ENCODE data around the gene AKAP3.

Gene AKAP3

DNA sequence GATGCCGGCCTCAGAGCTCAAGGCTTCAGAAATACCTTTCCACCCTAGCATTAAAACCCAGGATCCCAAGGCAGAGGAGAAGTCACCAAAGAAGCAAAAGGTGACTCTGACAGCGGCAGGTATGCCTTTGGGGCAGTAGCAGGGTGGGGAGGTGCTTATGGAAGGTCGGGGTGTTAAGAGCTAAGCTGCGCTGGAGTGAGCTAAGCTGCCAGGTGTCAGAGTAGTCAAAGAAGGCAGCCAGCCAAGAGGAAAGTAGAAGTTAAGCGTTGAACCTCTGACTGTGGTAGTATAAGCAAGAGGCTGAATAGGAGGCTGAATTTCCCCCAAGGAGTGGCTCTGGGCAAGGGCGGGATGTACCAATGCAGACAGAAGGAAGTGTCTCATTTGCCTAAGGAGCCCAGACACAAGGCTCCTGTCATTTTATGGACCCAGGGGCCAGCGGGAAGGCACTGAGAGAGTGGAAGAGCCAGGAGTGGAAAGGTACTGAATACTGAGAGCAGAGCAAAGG, 57.6 kb downstream of the AKAP3 start:
- no peak for DNase-seq

DNA sequence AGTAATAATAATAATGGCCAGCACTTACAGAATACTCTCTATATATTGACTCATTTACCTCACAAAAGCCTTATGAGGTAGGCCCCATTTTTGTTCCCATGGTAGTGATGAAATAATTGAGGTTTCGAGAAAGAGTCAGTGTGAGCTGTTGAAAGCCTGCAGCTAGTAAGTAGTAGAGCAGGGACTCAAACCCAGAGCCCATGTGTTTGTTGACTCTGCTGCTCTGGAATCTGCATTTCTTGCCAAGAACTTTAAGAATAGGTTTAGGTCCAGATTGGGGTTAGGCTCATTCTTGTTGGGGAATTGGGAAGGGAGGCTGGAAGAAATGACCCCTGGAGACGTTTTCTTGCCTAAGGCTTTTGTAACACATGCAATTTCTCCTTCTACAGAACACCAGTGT, 58.9 kb downstream of the AKAP3 start:
- DNase-seq, result peak; percentile 54

DNA sequence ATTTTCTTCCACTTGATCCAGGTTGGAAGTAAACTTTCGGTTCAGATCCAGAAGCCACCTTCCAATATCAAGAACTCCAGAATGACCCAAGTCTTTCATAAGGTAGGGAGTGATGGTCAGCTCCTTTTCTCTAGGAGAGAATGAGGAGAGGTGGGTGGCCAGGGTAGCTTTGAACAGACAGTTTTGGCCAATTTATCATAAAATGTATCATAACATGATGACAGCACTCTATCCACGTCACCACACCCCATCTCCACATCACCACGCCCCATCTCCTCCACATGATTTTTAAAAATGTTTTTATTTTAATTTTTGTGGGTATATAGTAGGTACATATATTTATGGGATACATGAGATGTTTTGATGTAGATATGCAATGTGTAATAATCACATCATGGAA, 59.9 kb downstream of the AKAP3 start:
- DNase-seq, result no peak

DNA sequence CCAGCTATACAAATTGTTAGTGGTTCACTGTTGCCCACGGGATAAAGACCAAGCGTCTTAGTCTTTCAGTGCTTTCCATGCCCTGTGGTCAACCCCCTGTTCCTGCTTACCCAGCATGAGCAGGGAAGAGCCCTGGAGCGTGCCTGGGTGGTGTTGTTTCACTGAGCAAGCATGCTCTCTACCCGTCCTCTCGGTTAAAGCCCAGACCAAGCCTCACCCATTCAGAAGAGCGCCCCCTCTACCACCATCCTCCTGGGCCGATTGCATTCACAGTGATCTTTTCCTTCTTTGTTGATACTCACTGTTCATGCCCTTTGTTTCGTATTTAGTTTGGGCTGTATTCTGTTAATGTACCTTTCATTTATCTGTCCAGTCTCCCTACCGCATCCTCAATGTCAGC, 61.7 kb downstream of the AKAP3 start:
- no peak for DNase-seq

- DNase-seq, result no peak
Observed at GRCh38 chr12:4586500-4586899, 62.4 kb downstream of the AKAP3 start.

DNA sequence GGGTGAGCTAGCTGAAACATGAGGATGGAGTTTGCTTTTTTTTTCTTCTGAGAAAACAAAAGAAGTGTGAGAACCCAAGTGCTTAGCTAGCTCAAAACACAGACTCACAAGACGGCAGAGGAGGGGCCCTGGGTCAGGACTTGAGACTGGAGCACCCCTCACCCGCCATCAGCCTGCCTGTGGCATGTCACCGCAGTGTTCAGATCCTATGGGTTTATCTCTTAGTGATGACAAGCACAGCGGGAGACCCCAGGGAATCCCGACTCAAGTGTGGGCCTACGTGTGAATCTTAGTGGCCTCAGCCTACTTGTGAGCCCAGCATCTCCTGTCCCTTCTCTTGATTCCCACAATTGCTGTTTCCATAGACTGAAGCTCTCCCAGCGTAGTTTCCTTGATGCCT, 64.0 kb downstream of the AKAP3 start:
- DNase-seq, result no peak

DNA sequence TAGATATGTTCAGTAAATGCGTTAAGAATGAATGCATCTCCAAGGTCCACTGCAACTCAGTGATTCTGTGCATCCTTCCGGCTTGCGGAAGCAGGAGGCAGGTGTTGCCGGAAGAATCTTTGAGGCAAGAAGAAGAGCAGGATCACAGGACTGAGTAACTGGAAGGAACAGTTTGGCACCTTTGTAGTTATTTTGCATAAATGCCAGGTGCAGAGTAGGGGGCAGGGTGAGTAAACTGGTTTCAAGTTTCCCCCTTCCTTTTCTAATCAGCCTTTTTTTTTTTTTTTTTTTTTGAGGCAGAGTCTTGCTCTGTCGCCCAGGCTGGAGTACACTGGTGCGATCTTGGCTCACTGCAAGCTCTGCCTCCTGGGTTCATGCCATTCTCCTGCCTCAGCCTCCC, 64.6 kb downstream of the AKAP3 start:
- no peak for DNase-seq

DNA sequence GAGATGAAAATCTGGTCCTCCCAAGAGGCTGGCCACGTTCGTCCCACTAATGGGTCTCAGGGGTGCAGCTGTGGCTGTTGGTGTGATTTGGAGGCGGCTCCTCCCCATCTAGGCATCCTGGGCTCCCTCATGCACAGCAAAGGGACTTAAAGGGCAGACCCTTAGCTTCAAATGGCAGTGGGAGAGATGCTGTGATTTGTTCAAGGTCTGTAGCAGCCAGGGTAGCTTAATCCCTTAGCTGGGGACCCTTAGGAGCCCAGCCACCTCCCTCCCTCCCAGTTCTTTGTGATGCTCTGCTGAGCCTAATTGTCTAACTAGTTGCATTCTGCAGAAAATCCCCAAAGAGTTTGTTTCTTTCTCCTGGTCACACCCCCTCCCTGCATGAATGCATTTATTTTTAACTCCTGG, 68.6 kb downstream of the AKAP3 start:
- no peak for DNase-seq

- DNase-seq, result peak; percentile 39
Observed at GRCh38 chr12:4579305-4580102, 69.3 kb downstream of the AKAP3 start.

GRCh38 chr12:4572680-4573079, 76.2 kb downstream of the AKAP3 start:
- no peak for DNase-seq

GRCh38 chr12:4569261-4569660, 79.6 kb downstream of the AKAP3 start:
- DNase-seq, result no peak

- no peak for DNase-seq
Observed at GRCh38 chr12:4567073-4567881, 81.6 kb downstream of the AKAP3 start.

DNA sequence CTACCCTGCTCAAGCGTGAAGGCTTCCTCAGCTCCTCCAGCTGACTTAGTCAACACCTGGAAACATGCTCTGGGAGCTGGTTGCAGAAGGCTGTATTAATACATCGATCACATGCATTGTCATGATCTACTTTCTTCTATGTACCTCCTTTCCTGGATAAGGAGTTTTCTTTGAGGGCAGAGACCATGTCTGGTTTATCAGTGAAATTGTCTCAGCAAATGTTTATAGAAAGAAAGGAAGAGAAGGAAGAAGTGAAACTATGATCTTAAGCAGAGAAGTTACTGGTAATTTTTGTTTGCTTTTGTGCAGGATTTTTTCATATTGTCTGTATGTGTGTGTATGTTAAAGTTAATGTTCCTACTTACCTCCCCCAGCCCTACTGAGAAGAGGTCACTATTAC, 82.4 kb downstream of the AKAP3 start:
- no peak for DNase-seq
